Endothelial cell (in vitro differentiated cells): Measurements from ENCODE around the gene APPL1. TPM values are rescaled to one million over a fixed set of nuclear protein-coding genes. Genes with fewer than 3 reads are reported as not detected.

Source experiments
- DNase-seq: peaks from one replicate; pipeline ENCODE4 v3.0.0; 2021; ENCODE audit warnings: low spot score
- H3K27ac Mint-ChIP-seq: one replicate; pipeline ENCODE4 v1.8.0; 2021; ENCODE audit warnings: mixed read lengths, inconsistent platforms; ENCODE audit not compliant: unreplicated experiment
- H3K27me3 Mint-ChIP-seq: one replicate; pipeline ENCODE4 v1.8.0; 2021; ENCODE audit warnings: mild to moderate bottlenecking, moderate library complexity, mixed read lengths, inconsistent platforms; ENCODE audit not compliant: unreplicated experiment
- H3K36me3 Mint-ChIP-seq: one replicate; pipeline ENCODE4 v1.8.0; 2021; ENCODE audit warnings: mild to moderate bottlenecking, low read depth, mixed read lengths, inconsistent platforms; ENCODE audit not compliant: unreplicated experiment
- H3K4me1 Mint-ChIP-seq: one replicate; pipeline ENCODE4 v1.8.0; 2021; ENCODE audit warnings: mild to moderate bottlenecking, mixed read lengths, inconsistent platforms; ENCODE audit not compliant: unreplicated experiment
- H3K4me3 Mint-ChIP-seq: one replicate; pipeline ENCODE4 v1.8.0; 2021; ENCODE audit warnings: mild to moderate bottlenecking, mixed read lengths, inconsistent platforms; ENCODE audit not compliant: unreplicated experiment
- H3K9me3 Mint-ChIP-seq: one replicate; pipeline ENCODE4 v1.8.0; 2021; ENCODE audit warnings: mixed read lengths, inconsistent platforms; ENCODE audit not compliant: unreplicated experiment
- CTCF ChIP-seq: fragments of 200-600 bp; sonication (generic); IDR thresholded peaks from one replicate; pipeline ENCODE4 v1.5.0; 2021; ENCODE audit warnings: antibody characterized with exemption; ENCODE audit not compliant: unreplicated experiment
- total RNA-seq: library from RNA; stranded (reverse); fragmentation: NEBNext Ultra II Directional; extraction: Animal tissue kit (Norgen Biotek cat#: 25700); gene quantifications from one replicate; pipeline ENCODE4 v1.2.1, GENCODE V29; 2021; ENCODE audit not compliant: unreplicated experiment

The APPL1 gene
- total RNA-seq, 1 donor from 2014 or later: 25.9 TPM

DNA sequence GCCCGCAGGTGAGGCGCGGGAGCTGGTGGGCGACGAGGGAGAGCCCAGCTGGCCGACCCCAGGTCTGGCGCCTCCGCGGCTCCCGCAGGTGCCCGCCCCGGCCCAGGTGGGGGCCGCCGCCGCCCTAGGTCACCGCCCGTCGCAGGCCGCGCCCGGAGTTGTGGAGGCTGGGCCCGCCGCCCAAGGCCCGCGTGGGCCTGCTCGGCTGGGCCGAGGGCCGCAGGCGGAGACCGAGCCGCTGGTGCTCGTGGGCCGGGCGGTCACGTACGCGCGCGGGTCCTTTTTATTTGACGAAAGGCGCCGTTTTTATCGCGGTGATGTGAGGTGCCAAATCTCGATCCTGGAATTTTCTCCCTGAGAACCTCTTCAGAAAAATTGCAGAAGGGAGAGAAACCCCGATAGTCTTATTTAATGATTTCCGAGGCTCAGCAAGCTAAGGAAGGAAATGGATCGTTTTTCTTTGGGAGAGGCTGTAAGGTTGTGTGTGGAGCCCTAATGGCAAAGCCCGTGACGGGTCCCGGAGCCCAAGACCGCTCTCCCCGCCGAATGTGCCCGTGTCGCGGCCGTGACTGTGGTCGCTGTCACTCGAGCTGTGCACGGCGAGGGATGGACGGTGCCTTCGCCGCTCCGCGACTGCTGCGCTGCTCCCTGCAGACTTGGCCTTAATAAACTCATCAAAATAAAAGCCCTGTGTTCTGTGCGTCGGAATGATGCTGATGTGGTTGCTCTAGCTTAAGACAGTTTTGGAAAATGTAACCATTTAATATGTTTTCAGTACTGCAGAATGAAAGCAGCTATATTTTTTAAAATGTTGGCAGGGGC lies 612 bp downstream of the APPL1 start:
- no peaks in the 10 kb centered on the region for H3K9me3 Mint-ChIP-seq
- DNase-seq: peak; percentile 38
- H3K27me3 Mint-ChIP-seq: peaks cover 3% of the 10 kb centered on the region
- no peak overlapping the region for H3K27ac Mint-ChIP-seq
- H3K4me3 Mint-ChIP-seq: peak overlapping the region; percentile 94
- no peak for TF ChIP-seq CTCF
- peaks cover 4% of the 10 kb centered on the region for H3K4me1 Mint-ChIP-seq
- H3K36me3 Mint-ChIP-seq: peaks cover 7% of the 10 kb centered on the region

DNA sequence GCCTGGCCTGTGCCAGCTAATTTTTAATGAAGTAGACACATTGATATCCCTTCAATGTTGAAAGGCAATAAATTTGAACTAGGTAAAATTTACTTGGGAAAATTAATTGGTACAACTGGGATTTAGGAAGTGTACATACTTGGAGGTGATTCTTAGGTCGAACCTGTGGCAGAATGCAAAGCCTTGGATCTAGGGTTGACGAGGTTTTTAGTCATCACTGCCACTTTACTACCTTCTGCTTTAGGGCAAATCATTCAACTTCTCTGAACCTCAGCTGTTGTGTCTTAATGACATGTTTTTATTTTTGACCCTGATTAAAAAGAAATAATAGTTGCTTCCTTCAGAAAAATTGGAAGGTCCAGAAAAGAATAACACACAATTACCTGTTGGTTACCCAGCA lies 2.5 kb downstream of the APPL1 start:
- H3K9me3 Mint-ChIP-seq: no peaks in the 10 kb centered on the region

DNA sequence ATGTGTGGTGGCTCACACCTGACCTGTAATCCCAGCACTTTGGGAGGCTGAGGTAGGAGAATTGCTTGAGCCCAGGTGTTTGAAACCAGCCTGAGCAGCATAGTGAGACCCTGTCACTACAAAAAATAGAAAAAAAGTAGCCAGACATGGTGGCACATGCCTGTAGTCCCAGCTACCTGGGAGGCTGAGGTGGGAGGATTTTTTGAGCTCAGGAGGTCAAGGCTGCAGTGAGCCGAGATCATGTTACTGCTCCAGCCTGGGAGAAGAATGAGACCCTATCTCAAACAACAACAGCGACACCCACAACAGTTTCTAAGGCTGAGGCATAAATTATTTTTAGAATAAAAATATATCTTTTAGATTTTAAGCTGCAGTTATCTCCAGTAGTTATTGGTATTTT lies 6.3 kb downstream of the APPL1 start:
- no peaks in the 10 kb centered on the region for H3K4me1 Mint-ChIP-seq
- no peaks in the 10 kb centered on the region for H3K9me3 Mint-ChIP-seq
- no peak overlapping the region for H3K27ac Mint-ChIP-seq
- peaks cover 3% of the 10 kb centered on the region for H3K36me3 Mint-ChIP-seq
- no peak for DNase-seq
- no peak overlapping the region for H3K4me3 Mint-ChIP-seq
- TF ChIP-seq CTCF: no peak
- no peaks in the 10 kb centered on the region for H3K27me3 Mint-ChIP-seq

More for the DNA sequence above, 2.5 kb downstream of the APPL1 start:
- H3K4me3 Mint-ChIP-seq: no peak overlapping the region
- DNase-seq: no peak
- peaks cover 7% of the 10 kb centered on the region for H3K36me3 Mint-ChIP-seq
- peaks cover 4% of the 10 kb centered on the region for H3K4me1 Mint-ChIP-seq
- no peak overlapping the region for H3K27ac Mint-ChIP-seq
- TF ChIP-seq CTCF: no peak
- H3K27me3 Mint-ChIP-seq: peaks cover 3% of the 10 kb centered on the region

DNA sequence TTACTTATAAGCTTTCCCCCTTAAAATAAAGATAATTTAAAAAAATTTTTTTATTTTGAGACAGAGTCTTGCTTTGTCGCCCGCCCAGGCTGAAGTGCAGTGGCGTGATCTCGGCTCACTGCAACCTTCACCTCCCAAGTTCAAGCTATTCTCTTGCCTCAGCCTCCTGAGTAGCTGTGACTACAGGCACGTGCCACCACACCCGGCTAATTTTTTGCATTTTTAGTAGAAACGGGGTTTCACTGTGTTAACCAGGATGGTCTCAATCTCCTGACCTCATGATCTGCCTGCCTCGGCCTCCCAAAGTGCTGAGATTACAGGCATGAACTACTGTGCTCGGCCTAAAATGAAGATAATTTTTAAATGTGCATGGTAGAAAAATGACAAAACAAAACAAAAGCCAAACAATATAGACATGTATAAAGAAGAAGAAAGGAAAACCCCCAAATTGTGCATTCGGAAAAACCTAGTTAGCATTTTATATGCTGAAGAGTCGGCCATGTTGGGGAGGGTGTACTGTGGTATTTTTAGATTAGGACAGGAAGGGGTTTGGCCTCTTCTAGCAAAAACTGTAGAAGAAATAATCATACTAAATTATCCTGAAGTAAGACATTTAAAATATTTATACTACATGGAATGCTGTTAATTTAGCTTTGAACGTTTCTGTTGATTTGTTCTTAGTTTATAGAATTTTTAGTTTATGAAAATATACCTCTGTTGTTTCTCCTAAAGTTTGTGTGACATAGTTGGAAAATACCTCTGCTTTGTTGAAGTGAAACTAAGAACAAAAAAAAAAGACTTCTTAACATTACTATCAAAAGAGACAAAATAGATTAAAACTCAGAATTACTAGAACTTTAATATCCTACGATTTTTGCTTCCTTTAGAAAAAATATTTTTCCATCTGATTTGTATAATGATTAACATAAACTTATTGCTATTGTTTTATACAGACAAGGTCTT lies 7.4 kb downstream of the APPL1 start:
- H3K36me3 Mint-ChIP-seq: peaks cover 4% of the 10 kb centered on the region
- no peaks in the 10 kb centered on the region for H3K4me1 Mint-ChIP-seq
- H3K4me3 Mint-ChIP-seq: no peak overlapping the region
- no peak for TF ChIP-seq CTCF
- H3K27ac Mint-ChIP-seq: no peak overlapping the region
- DNase-seq: no peak
- no peaks in the 10 kb centered on the region for H3K27me3 Mint-ChIP-seq
- no peaks in the 10 kb centered on the region for H3K9me3 Mint-ChIP-seq

DNA sequence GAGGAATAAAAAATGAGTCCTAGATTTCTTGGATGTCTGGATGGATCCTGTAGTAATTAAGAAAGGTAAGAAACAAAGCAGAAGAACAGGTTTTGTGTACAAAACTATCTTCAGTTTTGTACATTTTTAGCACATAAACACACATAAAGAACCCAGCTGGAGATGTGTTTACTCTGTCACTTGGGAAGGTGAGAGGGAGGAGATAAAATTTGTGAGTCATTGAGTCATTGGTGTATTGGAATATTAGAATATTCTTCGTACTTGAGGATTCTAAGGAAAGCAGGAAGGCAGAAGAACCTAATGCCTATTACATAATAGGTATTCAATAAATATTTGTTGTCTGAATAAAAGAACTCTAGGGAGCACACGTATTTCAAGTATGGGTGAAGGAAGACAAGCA lies 17.4 kb downstream of the APPL1 start:
- Mint-ChIP-seq H3K4me1 (no peaks in the 10 kb centered on the region), H3K9me3 (no peaks in the 10 kb centered on the region), H3K27ac (no peak overlapping the region), H3K27me3 (no peaks in the 10 kb centered on the region), H3K4me3 (no peak overlapping the region), H3K36me3 (peaks cover 5% of the 10 kb centered on the region)
- no peak for DNase-seq
- no peak for TF ChIP-seq CTCF
